ENCODE measurements around the gene FLVCR1. TPM values are rescaled to one million over a fixed set of nuclear protein-coding genes. Genes with fewer than 3 reads are reported as not detected.

The FLVCR1 gene
- polyA plus RNA-seq, 5 donors = 14.2 to 26.0 (median 21.9) TPM

GRCh38 chr1:212914789-212915188 is 56.7 kb downstream of the FLVCR1 start:
- DNase-seq = no peak

GRCh38 chr1:212915245-212916091 is 57.4 kb downstream of the FLVCR1 start:
- peak; percentile 82 to 87 for DNase-seq

GRCh38 chr1:212916481-212917133 is 58.5 kb downstream of the FLVCR1 start:
- DNase-seq = peak in 1 of 2 donors; percentile 9

GRCh38 chr1:212917134-212917485 is 59.0 kb downstream of the FLVCR1 start:
- DNase-seq = no peak

DNA sequence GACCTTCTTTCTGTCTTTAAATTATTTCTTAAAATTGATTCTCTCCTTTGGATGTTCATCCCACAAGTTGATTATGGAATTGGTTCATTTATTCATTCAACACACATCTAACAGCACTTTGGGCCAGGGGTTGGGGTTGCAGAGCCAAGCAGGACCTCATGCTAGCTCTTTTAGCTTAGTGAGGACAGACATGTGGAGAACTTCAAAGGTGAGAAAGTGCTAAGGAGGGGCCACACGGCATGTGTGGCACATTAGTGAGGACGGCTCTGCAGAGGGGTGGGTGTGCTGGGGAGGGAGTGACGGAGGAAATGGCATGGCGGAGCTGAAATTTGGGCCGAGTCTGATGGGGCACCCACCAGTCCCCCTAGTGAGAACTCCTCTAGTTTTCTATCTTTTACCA is 59.8 kb downstream of the FLVCR1 start:
- no peak for DNase-seq

DNA sequence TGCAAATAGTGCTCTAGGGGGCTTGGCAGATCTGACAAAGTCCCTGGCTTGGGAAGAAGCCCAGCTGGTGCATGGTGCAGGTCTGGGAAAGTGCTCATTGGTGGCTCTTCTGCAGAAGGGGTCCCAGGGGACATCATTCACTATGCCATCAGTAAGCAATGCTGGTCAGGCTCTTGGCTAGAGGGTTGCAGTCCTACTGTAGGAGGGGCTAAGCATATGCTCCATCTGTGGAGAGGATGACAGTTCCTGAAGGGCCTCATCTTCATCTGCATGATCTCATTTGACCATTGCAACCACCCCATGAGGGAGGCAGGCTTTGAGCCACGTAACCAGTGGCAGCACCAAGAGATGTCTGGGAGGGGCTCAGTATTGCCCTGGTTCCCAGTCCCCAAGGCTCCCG is 60.7 kb downstream of the FLVCR1 start:
- DNase-seq = no peak

- no peak for DNase-seq
These were observed 62.2 kb downstream of the FLVCR1 start for GRCh38 chr1:212920246-212920645.

DNA sequence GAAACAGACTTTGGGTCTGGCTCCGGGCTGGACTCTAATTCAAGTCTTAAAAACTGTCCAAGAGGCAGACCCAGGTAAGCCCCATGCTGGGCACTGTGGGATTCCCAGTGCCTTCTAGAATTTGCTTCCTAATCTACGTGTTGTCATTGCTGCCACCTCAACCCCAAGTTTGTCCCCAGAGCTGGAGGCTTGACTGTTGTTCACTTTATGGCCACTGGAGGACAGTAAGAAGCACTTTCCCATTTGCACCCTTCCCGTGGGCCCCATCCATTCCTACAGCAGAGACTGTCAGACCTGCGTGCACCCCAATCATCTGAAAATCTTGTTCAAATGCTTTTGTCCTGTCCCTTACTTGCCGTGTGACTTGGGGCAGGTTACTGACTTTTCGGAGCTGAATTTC is 62.8 kb downstream of the FLVCR1 start:
- no peak for DNase-seq

GRCh38 chr1:212922016-212922415 is 63.9 kb downstream of the FLVCR1 start:
- no peak for DNase-seq

DNA sequence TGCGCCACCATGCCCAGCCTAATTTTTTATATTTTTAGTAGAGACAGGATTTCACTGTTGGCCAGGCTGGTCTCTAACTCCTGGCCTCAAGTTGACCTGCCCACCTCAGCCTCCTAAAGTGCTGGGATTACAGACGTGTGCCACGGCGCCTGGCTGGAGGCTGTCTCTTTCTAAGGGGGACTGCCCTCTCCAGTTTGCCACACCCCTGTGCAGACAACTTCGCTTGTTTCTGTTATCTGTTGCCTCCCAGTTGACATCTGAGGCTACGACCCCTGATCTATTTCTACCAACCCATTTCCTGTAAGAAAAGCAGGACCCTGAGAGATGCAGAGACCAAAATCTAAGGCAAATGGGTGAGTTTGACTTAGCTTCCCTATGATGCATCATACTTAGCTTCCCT is 68.3 kb downstream of the FLVCR1 start:
- DNase-seq = no peak

GRCh38 chr1:212928323-212929291 is 70.5 kb downstream of the FLVCR1 start:
- peak in 1 of 2 donors; percentile 52 for DNase-seq

GRCh38 chr1:212930986-212931678 is 73.1 kb downstream of the FLVCR1 start:
- DNase-seq = no peak

DNA sequence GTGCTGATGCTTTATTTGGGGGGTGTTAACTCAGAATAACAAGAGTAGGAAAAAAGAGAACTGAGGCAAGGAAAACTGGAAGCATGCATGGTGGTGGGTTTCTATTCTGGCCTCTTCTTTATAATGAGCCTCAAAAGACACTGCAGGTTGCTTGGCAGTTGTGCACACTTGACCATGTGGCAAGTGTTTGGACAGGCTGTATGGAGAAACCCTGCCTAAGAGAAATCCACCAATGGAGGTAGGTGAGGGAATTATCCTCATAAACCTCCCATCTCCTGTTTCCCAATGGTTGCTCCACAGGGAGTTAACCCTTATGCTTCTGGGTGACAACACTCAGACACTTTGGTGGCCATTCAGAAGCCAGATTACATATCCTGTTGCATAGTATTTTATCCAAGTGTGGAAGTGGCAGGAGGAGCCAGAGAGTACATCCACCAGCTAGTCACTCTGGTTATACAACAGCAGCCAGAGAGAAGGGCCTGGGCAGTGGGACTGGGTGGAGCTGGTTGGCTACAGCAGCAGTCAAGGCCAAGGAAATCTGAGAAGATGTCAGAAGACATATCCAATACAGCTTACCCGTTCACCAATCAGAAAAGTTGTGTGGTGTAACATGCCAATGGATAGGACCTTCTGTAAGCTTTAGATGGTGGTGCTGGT is 75.9 kb downstream of the FLVCR1 start:
- no peak for DNase-seq

DNA sequence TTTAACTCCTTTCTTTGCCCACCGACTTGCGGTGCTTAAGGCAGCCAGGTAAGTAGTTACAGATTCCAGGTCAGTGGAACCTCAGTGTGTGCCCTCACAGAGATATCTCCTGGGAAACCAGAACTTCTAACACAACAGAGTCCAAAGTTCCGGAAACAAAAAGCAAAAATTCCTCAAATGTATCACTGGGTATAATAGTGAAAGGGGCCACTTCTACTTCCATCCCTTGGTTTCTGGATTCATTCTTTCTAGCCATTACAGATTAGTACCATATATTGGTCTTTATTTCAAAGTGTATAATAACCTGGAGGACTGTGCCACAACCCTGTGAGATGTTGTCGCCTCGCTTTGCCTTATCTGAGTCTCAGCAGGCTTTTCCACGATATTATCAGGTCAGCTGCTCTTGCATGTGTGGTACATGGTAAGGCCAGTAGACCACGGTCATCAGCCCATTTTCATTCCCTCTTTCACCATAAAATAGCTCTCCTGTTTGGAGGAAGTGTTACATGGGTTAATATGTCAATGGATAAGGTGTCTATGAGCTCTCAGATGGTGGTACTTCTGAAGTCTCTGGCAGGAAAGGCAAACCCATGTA is 77.4 kb downstream of the FLVCR1 start:
- no peak for DNase-seq

DNA sequence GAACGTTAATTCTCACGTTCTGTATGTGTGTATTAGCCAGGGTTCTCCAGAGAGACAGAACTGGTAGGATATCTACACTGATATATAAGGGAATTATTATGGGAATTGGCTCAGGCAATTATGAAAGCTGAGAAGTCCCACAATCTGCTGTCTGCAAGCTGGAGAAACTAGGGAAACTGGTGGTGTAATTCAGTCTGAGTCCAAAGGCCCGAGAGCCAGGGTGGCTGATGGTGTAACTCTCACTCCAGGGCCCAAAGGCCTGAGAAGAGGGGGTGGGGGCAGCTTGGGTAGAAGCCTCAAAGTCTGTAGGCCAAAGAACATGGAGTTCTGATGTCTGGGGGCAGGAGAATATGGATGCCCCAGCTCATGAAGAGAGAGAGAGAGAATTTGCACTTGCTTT is 79.0 kb downstream of the FLVCR1 start:
- DNase-seq = no peak

DNA sequence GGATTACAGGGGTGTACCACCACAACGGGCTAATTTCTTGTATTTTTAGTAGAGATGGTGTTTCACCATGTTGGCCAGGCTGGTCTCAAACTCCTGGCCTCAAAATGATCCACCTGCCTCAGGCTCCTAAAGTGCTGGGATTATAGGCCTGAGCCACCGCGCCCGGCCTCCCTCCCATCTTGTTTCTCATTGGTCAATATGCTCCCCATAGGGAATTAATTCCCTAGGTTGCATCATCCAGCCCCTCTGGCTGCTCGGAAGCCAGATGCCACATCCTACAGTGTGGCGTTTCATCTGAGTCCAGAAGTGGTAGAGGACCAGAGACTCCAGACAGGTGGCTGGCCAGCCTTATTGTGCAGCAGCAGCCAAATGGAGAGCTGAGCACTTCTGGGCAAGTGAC is 80.8 kb downstream of the FLVCR1 start:
- DNase-seq = no peak

DNA sequence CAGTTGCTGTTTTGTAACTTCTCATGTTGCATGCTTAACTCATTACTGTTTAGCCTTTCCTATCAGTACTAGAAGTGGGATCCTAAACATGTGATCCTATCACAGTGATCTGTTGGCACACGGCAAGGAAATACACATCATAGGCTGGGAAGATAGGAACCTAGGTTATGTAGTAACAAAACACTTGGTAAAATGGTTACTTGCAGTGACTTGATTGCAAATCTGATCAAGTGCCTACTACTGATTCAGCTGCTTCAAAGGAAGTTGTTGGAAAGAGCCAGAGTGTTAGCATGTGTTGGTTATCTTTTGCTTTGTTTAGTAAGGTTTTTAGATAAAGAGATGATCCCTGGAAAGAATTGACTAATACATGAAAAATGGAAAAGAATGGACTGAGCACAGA is 83.4 kb downstream of the FLVCR1 start:
- no peak for DNase-seq

- no peak for DNase-seq
These were observed 84.8 kb downstream of the FLVCR1 start for GRCh38 chr1:212942679-212943392.

GRCh38 chr1:212943393-212943710 is 85.3 kb downstream of the FLVCR1 start:
- no peak for DNase-seq

DNA sequence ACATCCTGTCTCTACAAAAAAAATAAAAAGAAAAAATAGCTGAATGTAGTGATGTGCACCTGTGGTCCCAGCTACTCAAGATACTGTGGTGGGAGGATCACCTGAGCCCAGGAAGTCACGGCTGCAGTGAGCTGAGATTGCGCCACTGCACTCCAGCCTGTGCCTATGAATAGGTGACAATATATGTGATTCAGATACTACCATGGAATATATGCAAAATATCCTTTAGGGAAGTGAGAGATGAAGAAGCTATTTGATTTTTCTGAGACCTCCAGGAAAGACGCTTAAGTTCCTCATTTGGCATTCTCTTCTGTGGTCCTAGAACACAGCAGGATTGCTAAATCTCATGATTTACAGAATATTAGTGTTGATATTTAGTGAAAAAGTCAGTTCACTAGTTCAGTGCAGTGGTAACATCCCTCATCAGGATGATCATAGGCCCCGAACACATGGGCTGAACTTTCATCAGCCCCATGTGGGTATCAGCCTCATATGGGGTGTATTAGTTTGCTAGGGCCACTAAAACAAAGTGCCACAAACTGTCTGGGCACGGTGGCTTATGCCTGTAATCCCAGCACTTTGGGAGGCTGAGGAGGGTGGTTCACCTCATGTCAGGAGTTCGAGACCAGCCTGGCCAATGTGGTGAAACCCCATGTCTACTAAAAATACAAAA is 86.3 kb downstream of the FLVCR1 start:
- DNase-seq = no peak
